ENCODE measurements around the gene ADCK2. TPM values are rescaled to one million over a fixed set of nuclear protein-coding genes. Genes with fewer than 3 reads are reported as not detected.
A peak's percentile ranks its signal among the peaks of the same experiment; 100 is the strongest.

The ADCK2 gene
- total and polyA plus RNA-seq, 9 of the 15 experiments (the other 6 are each of a cell fraction or from before 2014, with no cell fraction given), result 0.08 to 14.3 (median 9.7) TPM

- TF ChIP-seq CTCFL (IDR thresholded peaks at IDR 0.05; ENCODE audit: borderline replicate concordance, insufficient read depth, low read depth, low read length, poor library complexity, severe bottlenecking) (peak; percentile 52), CTBP1 (IDR thresholded peaks at IDR 0.05; ENCODE audit: borderline replicate concordance) (peak; percentile 28; the same call in 1 of the 2 replicates), RAD21 (CRISPR knock-in tag; conservative IDR thresholded peaks at IDR 0.05 in 1 of 2, IDR thresholded peaks at IDR 0.05 in 1 of 2) (peak in 1 of 2 experiments; percentile 38; a peak in 2 of 4 replicates)
Observed at GRCh38 chr7:140646931-140647647, 25.7 kb upstream of the ADCK2 start (continued).

GRCh38 chr7:140649556-140650205 lies 23.1 kb upstream of the ADCK2 start:
- peak; percentile 6; the same call in 1 of the 3 replicates for ATAC-seq
- in situ Hi-C loops (cut with MboI) (loop anchor here (5.0 kb wide), 1 partner anchor 127 kb away; no protein-coding TSS in a partner anchor), intact Hi-C loops (cut with micrococcal nuclease) (loop anchor here (5.0 to 10.0 kb wide), 3 partner anchors 327 to 642 kb away; partner anchors contain the start of gene KDM7A)
- 5% methylated on average over 6 of the region's 6 CpGs for WGBS (ENCODE audit: insufficient coverage, low coverage, missing lambda C conversion rate)
- Histone ChIP-seq H3K4me2 (ENCODE audit: insufficient read depth, low read length) (no peak overlapping the region), H3K27me3 (ENCODE audit: control insufficient read depth in 2 of 2, insufficient read depth in 2 of 2, low read length in 2 of 2) (peaks cover 26 to 74% of the 10 kb centered on the region in 2 experiments; a peak in 4 of 5 replicates), H3K36me3 (ENCODE audit: control insufficient read depth, insufficient read depth, low read length) (no peaks in the 10 kb centered on the region), H3K4me1 (replicated peaks in 1 of 2; ENCODE audit: control insufficient read depth in 2 of 2, insufficient read depth in 2 of 2, low read length in 2 of 2) (no peaks in the 10 kb centered on the region; a peak in 1 of 5 replicates), H3K9me1 (ENCODE audit: control insufficient read depth, insufficient read depth, low read length) (no peaks in the 10 kb centered on the region), H3K9me3 (replicated peaks; ENCODE audit: control insufficient read depth, insufficient read depth, low read depth, low read length) (no peaks in the 10 kb centered on the region), H3K27ac (ENCODE audit: extremely low read depth, low read depth, low read length) (no peak overlapping the region), H4K20me1 (replicated peaks; ENCODE audit: control insufficient read depth, insufficient read depth, low read length) (peaks cover 11% of the 10 kb centered on the region), H3K79me2 (ENCODE audit: control insufficient read depth, insufficient read depth, low read length) (no peaks in the 10 kb centered on the region), H3K9ac (ENCODE audit: insufficient read depth in 1 of 2, low read depth in 2 of 2, low read length in 2 of 2) (no peak overlapping the region), H2AFZ (ENCODE audit: low read depth, low read length) (no peak overlapping the region), H3K4me3 (no peak overlapping the region)
- no peak for DNase-seq (ENCODE audit: extremely low read depth in 1 of 4, low spot score in 3 of 4)
- TF ChIP-seq JUND (IDR thresholded peaks at IDR 0.05; ENCODE audit: borderline replicate concordance, low read depth, low read length) (peak; percentile 16; the same call in 1 of the 2 replicates), JUND (tag; IDR thresholded peaks at IDR 0.05; ENCODE audit: borderline replicate concordance, low read depth, low read length) (0 out of 3 replicates have a peak, but pooled peaks have one; percentile 38), BCOR (IDR thresholded peaks at IDR 0.05) (no peak), FOSL1 (tag; conservative IDR thresholded peaks at IDR 0.05) (peak; percentile 61)
- BruUV-seq (replicated peaks), result no TSS peak
- ChIA-PET CTCF (ENCODE audit: low intra/inter-chr PET ratio) (interaction anchor here (1.1 kb wide), 1 partner anchor 131 kb away, joined by 4 read pairs; no protein-coding TSS in a partner anchor), POLR2A (interaction anchor here (0.6 to 1.1 kb wide), 3 partner anchors 11 to 985 kb away, joined by 3 read pairs; no protein-coding TSS in a partner anchor)
- no peak for FAIRE-seq
